Medulla oblongata (tissue), 1 donor: Measurements from ENCODE around the gene NKTR.

Experiments used
- DNase-seq: peaks from one replicate; pipeline ENCODE4 v3.0.0-alpha.2; 2015; ENCODE audit errors: extremely low spot score

Gene NKTR

GRCh38 chr3:42662037-42662812 lies 61.7 kb downstream of the NKTR start:
- DNase-seq, result no peak

DNA sequence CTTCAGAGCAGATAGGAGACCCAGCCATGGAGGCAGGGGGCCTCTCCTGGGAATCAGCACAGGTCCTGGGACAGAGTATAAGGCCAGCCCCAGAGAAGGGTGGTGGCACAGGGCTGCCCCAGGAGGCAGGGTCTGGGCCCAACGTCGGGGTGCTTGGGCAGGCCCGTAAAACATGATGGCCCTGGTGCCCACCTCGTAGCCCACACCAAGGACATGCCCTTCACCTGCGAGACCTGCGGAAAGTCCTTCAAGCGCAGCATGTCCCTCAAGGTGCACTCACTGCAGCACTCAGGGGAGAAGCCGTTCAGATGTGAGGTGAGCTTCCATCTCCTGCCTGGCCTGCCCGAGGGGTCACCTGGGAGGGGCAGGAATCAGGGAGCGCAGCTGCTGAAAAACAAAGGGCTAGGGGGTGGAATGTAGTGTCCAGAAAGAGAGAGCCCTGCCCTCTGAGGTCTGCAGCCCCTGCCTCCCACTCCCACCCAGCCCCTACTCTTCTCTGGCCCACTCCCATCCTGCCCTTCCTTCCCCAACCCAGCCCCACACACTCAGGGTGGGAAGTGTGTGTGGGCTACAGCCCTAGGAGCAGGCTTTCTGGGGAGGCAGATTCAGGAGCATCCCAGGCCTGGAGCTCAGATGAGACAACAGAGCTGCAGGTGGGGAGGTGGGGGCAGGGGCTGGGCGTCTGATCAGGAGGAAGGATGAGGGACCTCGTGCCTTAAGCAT lies 62.5 kb downstream of the NKTR start:
- DNase-seq, result no peak

GRCh38 chr3:42663581-42664437 lies 63.3 kb downstream of the NKTR start:
- no peak for DNase-seq

GRCh38 chr3:42664438-42664803 lies 63.9 kb downstream of the NKTR start:
- no peak for DNase-seq

GRCh38 chr3:42665050-42665878 lies 64.8 kb downstream of the NKTR start:
- no peak for DNase-seq

- DNase-seq, result no peak
Observed at GRCh38 chr3:42666022-42666421, 65.5 kb downstream of the NKTR start.

DNA sequence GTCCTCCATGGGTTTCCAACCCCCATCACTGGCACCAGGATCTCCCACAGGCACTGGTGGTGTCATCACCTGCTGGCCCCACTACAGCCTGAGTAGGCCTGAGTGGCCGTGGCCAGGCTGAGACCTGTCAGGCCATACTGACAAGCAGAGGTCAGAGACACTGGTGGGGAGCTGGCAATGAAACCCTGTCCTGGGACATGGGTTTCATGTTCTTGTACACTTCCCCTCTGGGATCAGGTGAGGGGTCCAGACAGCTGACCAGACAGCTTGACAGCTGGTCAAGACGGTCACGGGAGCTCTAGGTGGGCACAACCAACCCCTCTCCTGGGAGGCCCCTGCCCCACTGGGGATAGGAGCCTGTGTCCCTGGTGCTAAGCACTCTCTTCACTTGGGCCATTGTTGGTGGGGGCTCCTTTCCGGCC lies 66.1 kb downstream of the NKTR start:
- DNase-seq, result no peak

DNA sequence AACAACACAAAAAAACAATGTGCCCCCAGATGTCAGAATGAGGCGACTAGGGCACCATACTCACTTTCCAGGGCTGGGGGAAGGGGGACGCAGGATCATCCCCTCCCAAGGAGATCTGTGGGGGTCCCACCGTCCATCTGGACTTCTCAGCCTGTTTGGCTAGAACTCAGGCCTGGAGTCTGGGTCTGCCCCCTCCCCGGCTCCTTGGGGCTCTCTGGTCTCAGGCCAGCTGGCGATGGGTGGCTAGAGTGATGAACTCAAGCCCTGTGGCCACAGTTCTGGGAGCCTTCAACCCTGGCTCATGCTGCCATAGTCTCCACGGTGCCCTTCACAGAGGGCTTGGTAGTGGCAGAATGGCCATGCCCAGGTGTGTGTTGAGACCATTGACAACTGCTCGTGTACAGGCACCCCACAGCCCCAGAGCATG lies 66.6 kb downstream of the NKTR start:
- DNase-seq, result no peak

- DNase-seq, result no peak
Observed at GRCh38 chr3:42667523-42668412, 67.3 kb downstream of the NKTR start.

GRCh38 chr3:42668413-42668760 lies 67.9 kb downstream of the NKTR start:
- no peak for DNase-seq

- no peak for DNase-seq
Observed at GRCh38 chr3:42668793-42669217, 68.3 kb downstream of the NKTR start.

DNA sequence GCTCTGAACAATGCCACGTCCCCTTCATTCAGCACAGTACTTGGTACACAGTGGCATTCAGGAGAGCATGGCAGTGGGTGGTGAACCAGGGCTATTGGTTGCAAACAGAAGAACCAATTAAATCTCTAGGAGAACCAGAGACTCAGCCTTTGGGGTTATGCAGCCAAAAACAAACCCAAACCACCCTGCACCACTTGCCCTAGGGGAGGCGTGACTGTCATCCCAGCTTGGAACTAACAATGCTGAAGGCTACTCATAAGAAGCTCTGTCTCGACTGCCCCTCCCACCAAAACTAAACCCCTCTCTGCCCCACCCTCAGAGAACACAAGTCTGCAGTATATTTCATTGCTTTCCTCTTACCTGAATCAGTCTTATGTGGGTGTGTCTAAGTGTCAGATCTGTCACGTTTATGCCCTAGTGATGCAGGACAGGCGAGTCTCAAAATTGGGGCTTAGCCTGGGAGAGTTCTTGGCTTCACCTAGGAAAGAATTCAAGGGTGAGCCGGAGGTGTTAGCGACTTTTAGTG lies 69.6 kb downstream of the NKTR start:
- DNase-seq, result no peak

DNA sequence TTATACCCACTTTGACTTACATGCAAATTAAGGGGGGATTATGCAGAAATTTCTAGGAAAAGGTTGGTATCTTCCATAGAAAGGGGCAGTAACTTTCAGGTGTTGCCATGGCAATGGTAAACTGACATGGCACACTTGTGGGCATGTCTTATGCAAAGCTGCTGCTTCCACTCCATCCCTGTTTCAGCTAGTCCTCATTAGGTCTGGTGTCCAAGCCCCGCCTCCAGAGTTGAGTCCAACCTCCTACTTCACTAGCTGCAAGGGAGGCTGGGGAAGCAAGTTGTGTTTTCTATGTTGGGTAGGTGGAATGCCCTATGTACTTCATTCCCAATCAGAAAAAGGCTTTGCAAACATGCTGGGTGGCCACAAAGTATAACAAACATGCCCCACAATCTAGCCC lies 70.2 kb downstream of the NKTR start:
- no peak for DNase-seq

GRCh38 chr3:42672515-42672914 lies 72.0 kb downstream of the NKTR start:
- DNase-seq, result no peak

- no peak for DNase-seq
Observed at GRCh38 chr3:42673082-42673481, 72.6 kb downstream of the NKTR start.

DNA sequence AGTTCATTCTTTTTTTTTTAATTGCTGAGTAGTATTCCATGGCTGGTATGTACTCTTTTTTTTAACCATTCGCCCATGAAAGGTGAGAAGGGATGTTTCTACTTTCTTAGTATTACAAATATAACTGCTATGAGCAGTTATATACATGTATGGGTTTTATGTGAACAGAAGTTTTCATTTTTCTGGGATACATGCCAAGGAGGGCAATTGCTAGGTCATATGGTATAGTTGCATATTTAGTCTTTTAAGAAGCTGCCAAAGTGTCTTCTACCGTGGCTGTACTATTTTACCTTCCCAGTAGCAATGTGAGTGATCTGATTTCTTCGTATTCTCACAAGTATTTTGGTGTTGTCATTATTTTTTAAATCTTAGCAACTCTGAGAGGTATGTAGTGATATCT lies 73.7 kb downstream of the NKTR start:
- DNase-seq, result no peak

DNA sequence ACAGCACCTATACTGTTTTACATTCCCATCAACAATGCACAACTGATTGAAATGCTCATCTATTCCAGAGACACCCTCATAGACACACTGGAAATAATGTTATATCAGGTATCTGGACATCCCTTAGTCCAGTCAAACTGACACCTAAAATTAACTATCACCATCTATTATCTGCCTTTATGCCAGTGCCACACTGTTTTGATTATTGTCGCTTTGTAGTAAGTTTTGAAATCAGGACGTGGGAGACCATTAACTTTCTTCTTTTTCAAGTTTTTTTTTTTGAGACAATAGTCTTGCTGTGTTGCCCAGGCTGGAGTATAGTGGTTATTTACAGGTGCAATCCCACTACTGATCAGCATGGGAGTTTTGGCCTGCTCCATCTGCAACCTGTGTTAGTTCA lies 75.4 kb downstream of the NKTR start:
- DNase-seq, result no peak

GRCh38 chr3:42678447-42678846 lies 78.0 kb downstream of the NKTR start:
- DNase-seq, result no peak

- no peak for DNase-seq
Observed at GRCh38 chr3:42680271-42680670, 79.8 kb downstream of the NKTR start.

GRCh38 chr3:42680806-42681205 lies 80.3 kb downstream of the NKTR start:
- no peak for DNase-seq
